SU-DHL-6 (cell line): ENCODE data around the gene SULT1A4.
"Not testable (repeated sequence)": the region's sequence is repeated elsewhere in the genome, so short reads cannot be mapped to it uniquely, and the experiment has no call there.

Experiments used
- EZH2phosphoT487 ChIP-seq: fragments of 200-600 bp; sonication (generic), shearing (Covaris generic); conservative IDR thresholded peaks from 2 replicates; pipeline ENCODE4 v1.6.1; 2018; ENCODE audit warnings: mild to moderate bottlenecking, antibody characterized with exemption, low read length, moderate library complexity, mixed read lengths
- TF ChIP-seq, protein P1 (sequence below): fragments of 200-600 bp; sonication (generic); IDR thresholded peaks from one replicate; pipeline ENCODE4 v1.5.1; 2017; ENCODE audit warnings: antibody characterized with exemption, mild to moderate bottlenecking, low read length, moderate library complexity; ENCODE audit not compliant: insufficient read depth, poor library complexity, severe bottlenecking

DNA sequence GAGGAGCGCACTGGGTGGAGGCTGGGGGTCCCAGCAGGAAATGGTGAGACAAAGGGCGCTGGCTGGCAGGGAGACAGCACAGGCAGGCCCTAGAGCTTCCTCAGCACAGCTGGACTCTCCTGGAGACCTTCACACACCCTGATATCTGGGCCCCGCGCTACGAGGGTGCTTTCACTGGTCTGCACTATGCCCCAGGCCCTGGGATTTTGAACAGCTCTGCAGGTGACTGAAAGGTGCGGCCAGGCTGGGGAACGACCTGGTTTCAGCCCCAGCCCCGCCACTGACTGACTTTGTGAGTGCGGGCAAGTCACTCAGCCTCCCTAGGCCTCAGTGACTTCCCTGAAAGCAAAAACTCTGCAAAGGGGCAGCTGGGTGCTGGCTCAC, 926 bp downstream of the SULT1A4 start:
- TF ChIP-seq, protein P1, sequence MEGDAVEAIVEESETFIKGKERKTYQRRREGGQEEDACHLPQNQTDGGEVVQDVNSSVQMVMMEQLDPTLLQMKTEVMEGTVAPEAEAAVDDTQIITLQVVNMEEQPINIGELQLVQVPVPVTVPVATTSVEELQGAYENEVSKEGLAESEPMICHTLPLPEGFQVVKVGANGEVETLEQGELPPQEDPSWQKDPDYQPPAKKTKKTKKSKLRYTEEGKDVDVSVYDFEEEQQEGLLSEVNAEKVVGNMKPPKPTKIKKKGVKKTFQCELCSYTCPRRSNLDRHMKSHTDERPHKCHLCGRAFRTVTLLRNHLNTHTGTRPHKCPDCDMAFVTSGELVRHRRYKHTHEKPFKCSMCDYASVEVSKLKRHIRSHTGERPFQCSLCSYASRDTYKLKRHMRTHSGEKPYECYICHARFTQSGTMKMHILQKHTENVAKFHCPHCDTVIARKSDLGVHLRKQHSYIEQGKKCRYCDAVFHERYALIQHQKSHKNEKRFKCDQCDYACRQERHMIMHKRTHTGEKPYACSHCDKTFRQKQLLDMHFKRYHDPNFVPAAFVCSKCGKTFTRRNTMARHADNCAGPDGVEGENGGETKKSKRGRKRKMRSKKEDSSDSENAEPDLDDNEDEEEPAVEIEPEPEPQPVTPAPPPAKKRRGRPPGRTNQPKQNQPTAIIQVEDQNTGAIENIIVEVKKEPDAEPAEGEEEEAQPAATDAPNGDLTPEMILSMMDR = not testable (repeated sequence)
- not testable (repeated sequence) for TF ChIP-seq EZH2phosphoT487
